Activated CD8-positive, alpha-beta T cell treated with anti-CD3 and anti-CD28 coated beads, Interleukin-2, amount 10 ng/mL, durations not matched to agents 7 days and 5 days (primary cell): ENCODE data around the gene ARHGAP22. TPM values are rescaled to one million over a fixed set of nuclear protein-coding genes. Genes with fewer than 3 reads are reported as not detected.
"Not testable (repeated sequence)": the region's sequence is repeated elsewhere in the genome, so short reads cannot be mapped to it uniquely, and the experiment has no call there.

Experiments used
- ATAC-seq: fragments of 150-1000 bp; cut with Tn5 transposase; one replicate; pipeline ENCODE4 v1.10.0; 2021; ENCODE audit warnings: moderate library complexity
- CTCF ChIA-PET: fragments of 350-600 bp; sonication (Branson Sonifier 250); formaldehyde crosslinking; loops from one replicate; lab custom pipeline; 2021; ENCODE audit warnings: antibody characterized with exemption; lab: Charles Lee
- POLR2A ChIA-PET: fragments of 350-600 bp; sonication (Branson Sonifier 250); formaldehyde crosslinking; loops from one replicate; lab custom pipeline; 2021; ENCODE audit warnings: antibody characterized with exemption; lab: Charles Lee
- DNase-seq: peaks from one replicate; pipeline ENCODE4 v3.0.0-alpha.2; 2020
- H3K27ac Mint-ChIP-seq: one replicate; pipeline ENCODE4 v1.8.0; 2021; ENCODE audit warnings: mild to moderate bottlenecking, mixed read lengths
- H3K27me3 Mint-ChIP-seq: one replicate; pipeline ENCODE4 v1.8.0; 2021; ENCODE audit warnings: low read depth, mixed read lengths
- H3K36me3 Mint-ChIP-seq: one replicate; pipeline ENCODE4 v1.8.0; 2021; ENCODE audit warnings: low read depth, mixed read lengths
- H3K4me1 Mint-ChIP-seq: one replicate; pipeline ENCODE4 v1.8.0; 2021; ENCODE audit warnings: low read depth, mixed read lengths
- H3K4me3 Mint-ChIP-seq: one replicate; pipeline ENCODE4 v1.8.0; 2021; ENCODE audit warnings: mild to moderate bottlenecking, mixed read lengths
- H3K9me3 Mint-ChIP-seq: one replicate; pipeline ENCODE4 v1.8.0; 2022; ENCODE audit warnings: mixed read lengths; ENCODE audit not compliant: insufficient read depth
- total RNA-seq, 2 experiments: library from RNA; stranded (reverse); gene quantifications; one replicate each; pipeline ENCODE4 v1.2.3, GENCODE V29; 2021

Gene ARHGAP22
- total RNA-seq, 2 experiments from 2014 or later = not detected

GRCh38 chr10:48440771-48441170, 164.1 kb downstream of the ARHGAP22 start:
- POLR2A ChIA-PET = no interaction called here
- no peaks in the 10 kb centered on the region for H3K4me1 Mint-ChIP-seq
- DNase-seq (no peak), ATAC-seq (no peak)
- no peaks in the 10 kb centered on the region for H3K9me3 Mint-ChIP-seq
- no peak overlapping the region for H3K4me3 Mint-ChIP-seq
- no peak overlapping the region for H3K27ac Mint-ChIP-seq
- no peaks in the 10 kb centered on the region for H3K27me3 Mint-ChIP-seq
- H3K36me3 Mint-ChIP-seq = no peaks in the 10 kb centered on the region
- CTCF ChIA-PET = no interaction called here

DNA sequence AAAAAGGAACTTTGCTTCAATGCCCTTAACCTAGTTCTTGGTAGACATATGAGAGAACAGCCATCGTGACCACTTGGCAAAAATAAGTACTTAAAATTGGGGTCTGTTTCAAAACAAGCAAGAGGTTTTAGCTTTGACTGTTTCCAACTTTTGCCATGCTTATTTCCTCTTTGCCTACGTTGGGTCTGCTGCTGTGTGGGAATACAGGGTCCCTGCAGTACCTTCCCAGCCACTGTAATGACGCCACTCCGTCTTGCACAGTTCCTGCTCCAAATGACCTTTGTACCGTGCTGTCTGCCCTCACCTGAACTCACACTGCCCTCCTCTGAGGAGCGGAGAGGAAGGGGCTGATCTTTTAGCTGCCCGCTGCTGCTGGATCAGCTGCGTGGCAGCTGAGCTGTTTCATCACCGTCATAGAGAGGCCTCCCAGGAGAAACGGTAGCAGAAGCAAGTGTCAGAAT, 165.3 kb downstream of the ARHGAP22 start:
- ChIA-PET POLR2A (interaction anchor here (0.6 kb wide), 1 partner anchor 14 kb away, joined by 3 read pairs; no protein-coding TSS in a partner anchor), CTCF (no interaction called here)
- no peaks in the 10 kb centered on the region for H3K36me3 Mint-ChIP-seq
- no peaks in the 10 kb centered on the region for H3K9me3 Mint-ChIP-seq
- H3K27ac Mint-ChIP-seq = no peak overlapping the region
- no peaks in the 10 kb centered on the region for H3K4me1 Mint-ChIP-seq
- H3K4me3 Mint-ChIP-seq = no peak overlapping the region
- no peaks in the 10 kb centered on the region for H3K27me3 Mint-ChIP-seq
- no peak for DNase-seq
- no peak for ATAC-seq

DNA sequence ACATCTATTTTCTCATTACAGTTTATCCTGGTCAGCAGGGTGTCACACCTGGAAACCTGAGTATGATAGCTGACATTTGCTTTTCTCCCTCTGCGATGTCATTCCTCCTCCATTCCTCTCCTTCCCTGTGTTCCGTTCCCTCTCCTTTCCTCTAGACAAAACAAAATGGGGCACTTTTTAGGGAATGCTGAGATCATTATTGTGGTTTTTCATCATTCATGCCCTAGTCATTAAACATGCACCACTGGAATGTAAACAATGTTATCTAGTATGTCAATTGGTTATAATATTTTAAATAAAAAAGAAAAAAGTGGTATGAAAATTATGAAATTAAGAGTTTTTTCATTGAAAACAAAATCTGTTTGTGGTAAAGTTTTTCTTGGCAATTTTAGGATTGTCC, 165.8 kb downstream of the ARHGAP22 start:
- Mint-ChIP-seq H3K27ac (no peak overlapping the region), H3K36me3 (no peaks in the 10 kb centered on the region), H3K4me1 (no peaks in the 10 kb centered on the region), H3K9me3 (no peaks in the 10 kb centered on the region), H3K27me3 (no peaks in the 10 kb centered on the region), H3K4me3 (no peak overlapping the region)
- POLR2A ChIA-PET = no interaction called here
- DNase-seq (no peak), ATAC-seq (no peak)
- CTCF ChIA-PET = no interaction called here

GRCh38 chr10:48437546-48437945, 167.3 kb downstream of the ARHGAP22 start:
- H3K9me3 Mint-ChIP-seq = no peaks in the 10 kb centered on the region
- no peaks in the 10 kb centered on the region for H3K36me3 Mint-ChIP-seq
- POLR2A ChIA-PET = no interaction called here
- H3K4me1 Mint-ChIP-seq = no peaks in the 10 kb centered on the region
- H3K27me3 Mint-ChIP-seq = no peaks in the 10 kb centered on the region
- no peak overlapping the region for H3K4me3 Mint-ChIP-seq
- ATAC-seq = no peak
- H3K27ac Mint-ChIP-seq = no peak overlapping the region
- no peak for DNase-seq
- CTCF ChIA-PET = no interaction called here

- CTCF ChIA-PET = no interaction called here
- Mint-ChIP-seq H3K36me3 (peaks cover 3% of the 10 kb centered on the region), H3K27ac (no peak overlapping the region), H3K9me3 (no peaks in the 10 kb centered on the region), H3K27me3 (no peaks in the 10 kb centered on the region), H3K4me1 (no peaks in the 10 kb centered on the region), H3K4me3 (no peak overlapping the region)
- no peak for ATAC-seq
- DNase-seq = no peak
- POLR2A ChIA-PET = no interaction called here
Measured at GRCh38 chr10:48431871-48432270, 173.0 kb downstream of the ARHGAP22 start.

DNA sequence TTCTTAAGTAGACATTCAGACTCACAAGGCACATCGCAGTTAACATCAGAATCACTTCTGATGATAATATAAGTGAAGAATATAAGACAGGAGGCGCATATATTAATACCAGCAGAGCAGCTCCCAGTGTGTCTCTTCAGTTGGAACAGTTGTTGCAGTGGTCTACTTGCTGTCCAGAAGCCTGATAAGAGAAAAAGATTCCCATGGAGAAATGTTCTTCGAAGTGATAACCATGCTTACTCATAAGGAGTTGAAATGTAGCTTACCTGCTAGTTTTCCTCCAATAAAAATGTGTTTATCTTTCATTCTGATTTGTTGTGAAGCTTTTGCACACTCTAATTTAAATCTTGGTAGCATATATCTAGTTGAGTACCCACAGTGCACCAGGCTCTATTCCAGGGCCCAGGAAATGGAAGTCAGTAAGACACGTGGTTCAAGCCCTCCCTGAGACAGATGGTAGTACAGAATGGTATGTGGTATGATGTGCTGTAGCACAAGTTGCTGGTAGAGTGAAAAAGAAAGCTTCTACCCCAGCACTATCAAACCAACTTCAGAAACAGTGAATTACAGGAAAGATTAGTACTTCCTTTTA, 174.4 kb downstream of the ARHGAP22 start:
- ChIA-PET POLR2A (no interaction called here), CTCF (interaction anchor here (0.8 kb wide), 1 partner anchor 226 kb away, joined by 4 read pairs; no protein-coding TSS in a partner anchor)
- H3K27ac Mint-ChIP-seq = no peak overlapping the region
- H3K4me3 Mint-ChIP-seq = no peak overlapping the region
- H3K9me3 Mint-ChIP-seq = no peaks in the 10 kb centered on the region
- no peaks in the 10 kb centered on the region for H3K27me3 Mint-ChIP-seq
- H3K4me1 Mint-ChIP-seq = no peaks in the 10 kb centered on the region
- DNase-seq (no peak), ATAC-seq (no peak)
- peaks cover 3% of the 10 kb centered on the region for H3K36me3 Mint-ChIP-seq

GRCh38 chr10:48429309-48429708, 175.6 kb downstream of the ARHGAP22 start:
- peaks cover 3% of the 10 kb centered on the region for H3K36me3 Mint-ChIP-seq
- no peaks in the 10 kb centered on the region for H3K4me1 Mint-ChIP-seq
- H3K27ac Mint-ChIP-seq = no peak overlapping the region
- ChIA-PET POLR2A (no interaction called here), CTCF (no interaction called here)
- no peaks in the 10 kb centered on the region for H3K27me3 Mint-ChIP-seq
- no peaks in the 10 kb centered on the region for H3K9me3 Mint-ChIP-seq
- H3K4me3 Mint-ChIP-seq = no peak overlapping the region
- DNase-seq (no peak), ATAC-seq (no peak)

DNA sequence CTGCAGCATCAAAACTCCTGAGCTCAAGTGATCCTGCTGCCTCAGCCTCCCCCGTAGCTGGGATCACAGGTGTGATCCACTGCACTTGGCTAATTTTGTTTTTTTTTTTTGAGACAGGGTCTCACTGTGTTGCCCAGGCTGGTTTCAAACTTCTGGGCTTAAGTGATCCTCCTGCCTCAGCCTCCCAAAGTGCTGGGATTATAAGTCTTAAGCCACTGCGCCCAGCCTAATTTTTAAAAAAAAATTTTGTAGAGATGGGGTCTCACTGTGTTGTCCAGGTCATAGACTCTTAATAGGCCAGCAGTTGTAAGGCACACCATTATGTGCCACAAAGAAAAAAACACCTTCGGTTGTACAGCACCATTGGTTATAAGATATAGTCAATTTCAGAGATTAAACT, 176.0 kb downstream of the ARHGAP22 start:
- Mint-ChIP-seq H3K4me1 (no peaks in the 10 kb centered on the region), H3K36me3 (peaks cover 3% of the 10 kb centered on the region), H3K27ac (no peak overlapping the region), H3K27me3 (no peaks in the 10 kb centered on the region), H3K9me3 (no peaks in the 10 kb centered on the region), H3K4me3 (no peak overlapping the region)
- ChIA-PET POLR2A (no interaction called here), CTCF (no interaction called here)
- ATAC-seq (no peak), DNase-seq (no peak)

DNA sequence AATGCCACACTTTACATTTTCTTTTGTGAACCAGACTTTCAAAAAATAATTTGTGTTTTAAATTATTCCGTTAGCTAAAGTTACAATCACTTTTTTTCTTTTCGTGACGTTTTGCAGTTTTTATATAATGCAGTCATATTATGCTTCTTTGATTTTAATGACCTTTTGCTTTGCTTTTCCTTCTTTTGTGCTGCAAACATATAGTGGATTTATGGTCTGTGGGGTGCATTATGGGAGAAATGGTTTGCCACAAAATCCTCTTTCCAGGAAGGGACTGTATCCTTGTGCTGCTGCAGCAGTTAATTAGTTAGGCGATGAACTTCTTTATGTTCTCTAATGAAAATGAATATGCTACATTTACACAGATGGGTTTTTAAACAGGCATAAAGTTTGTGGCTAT, 181.0 kb downstream of the ARHGAP22 start:
- H3K27me3 Mint-ChIP-seq = no peaks in the 10 kb centered on the region
- H3K27ac Mint-ChIP-seq = no peak overlapping the region
- H3K4me3 Mint-ChIP-seq = no peak overlapping the region
- no peaks in the 10 kb centered on the region for H3K36me3 Mint-ChIP-seq
- ChIA-PET CTCF (no interaction called here), POLR2A (no interaction called here)
- no peaks in the 10 kb centered on the region for H3K9me3 Mint-ChIP-seq
- ATAC-seq (no peak), DNase-seq (no peak)
- H3K4me1 Mint-ChIP-seq = no peaks in the 10 kb centered on the region

DNA sequence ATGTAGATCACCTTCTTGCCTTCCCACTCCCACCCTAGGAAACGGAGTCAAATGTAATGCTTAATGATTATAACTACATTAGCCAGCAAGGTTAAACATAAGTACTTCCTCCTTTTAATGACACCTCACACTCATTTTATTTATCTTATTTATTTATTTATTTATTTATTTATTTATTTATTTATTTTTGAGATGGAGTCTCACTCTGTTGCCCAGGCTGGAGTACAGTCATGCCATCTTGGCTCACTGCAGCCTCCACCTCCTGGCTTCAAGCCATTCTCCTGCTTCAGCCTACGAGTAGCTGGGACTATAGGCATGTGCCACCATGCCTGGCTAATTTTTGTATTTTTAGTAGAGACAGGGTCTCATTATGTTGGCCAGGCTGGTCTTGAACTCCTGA, 183.0 kb downstream of the ARHGAP22 start:
- POLR2A ChIA-PET, H3K4me3 Mint-ChIP-seq, CTCF ChIA-PET, H3K36me3 Mint-ChIP-seq, H3K27ac Mint-ChIP-seq, DNase-seq, H3K9me3 Mint-ChIP-seq, H3K4me1 Mint-ChIP-seq, ATAC-seq, H3K27me3 Mint-ChIP-seq: not testable (repeated sequence)

GRCh38 chr10:48419714-48420113, 185.2 kb downstream of the ARHGAP22 start:
- Mint-ChIP-seq H3K27me3 (no peaks in the 10 kb centered on the region), H3K27ac (no peak overlapping the region), H3K9me3 (no peaks in the 10 kb centered on the region), H3K4me3 (no peak overlapping the region), H3K36me3 (no peaks in the 10 kb centered on the region), H3K4me1 (peaks cover 3% of the 10 kb centered on the region)
- ChIA-PET CTCF (interaction anchor here (1.5 kb wide), 1 partner anchor 110 kb away, joined by 3 read pairs; no protein-coding TSS in a partner anchor), POLR2A (no interaction called here)
- ATAC-seq (no peak), DNase-seq (no peak)

- ChIA-PET CTCF (interaction anchor here (0.6 to 1.3 kb wide), 2 partner anchors 105 to 108 kb away, joined by 3 to 4 read pairs; no protein-coding TSS in a partner anchor), POLR2A (interaction anchor here (0.7 kb wide), 1 partner anchor 51 kb away, joined by 4 read pairs; no protein-coding TSS in a partner anchor)
- H3K4me3 Mint-ChIP-seq = no peak overlapping the region
- no peaks in the 10 kb centered on the region for H3K27me3 Mint-ChIP-seq
- no peak overlapping the region for H3K27ac Mint-ChIP-seq
- H3K4me1 Mint-ChIP-seq = peaks cover 5% of the 10 kb centered on the region
- ATAC-seq = no peak
- no peak for DNase-seq
- H3K36me3 Mint-ChIP-seq = peaks cover under 1% of the 10 kb centered on the region
- H3K9me3 Mint-ChIP-seq = no peaks in the 10 kb centered on the region
Measured at GRCh38 chr10:48418189-48418788, 186.6 kb downstream of the ARHGAP22 start.
